SU-DHL-6 (cell line): ENCODE data around the gene ZNF345.

Source experiments
- H2AFZ ChIP-seq: fragments of 200-600 bp; sonication (generic); 2 replicates; pipeline ENCODE4 v1.6.1; 2014; ENCODE audit warnings: low read depth, mild to moderate bottlenecking, moderate library complexity, mixed read lengths, antibody characterized with exemption, low read length; ENCODE audit not compliant: severe bottlenecking
- H3F3A ChIP-seq: fragments of 200-600 bp; shearing (Covaris generic); 2 replicates; pipeline ENCODE4 v1.6.0; 2016; ENCODE audit warnings: antibody characterized with exemption, mild to moderate bottlenecking; ENCODE audit not compliant: insufficient read depth
- H3K27ac ChIP-seq: fragments of 200-600 bp; sonication (generic); 2 replicates; pipeline ENCODE4 v1.5.1; 2016; ENCODE audit warnings: low read depth, mild to moderate bottlenecking, low read length, moderate library complexity, mixed read lengths
- H3K27me3 ChIP-seq: fragments of 200-600 bp; sonication (generic), shearing (Covaris generic); 2 replicates; pipeline ENCODE4 v1.6.0; 2014; ENCODE audit warnings: mild to moderate bottlenecking, low read length
- H3K36me3 ChIP-seq: fragments of 200-600 bp; sonication (generic); 2 replicates; pipeline ENCODE4 v1.6.1; 2014; ENCODE audit warnings: mild to moderate bottlenecking, low read length, mixed read lengths
- H3K4me2 ChIP-seq: fragments of 300-600, 200-600 bp; shearing (Covaris generic), sonication (generic); 2 replicates; pipeline ENCODE4 v1.6.0; 2014; ENCODE audit warnings: low read length, low read depth, mild to moderate bottlenecking; ENCODE audit not compliant: poor library complexity, severe bottlenecking
- H3K4me3 ChIP-seq: fragments of 200-600 bp; sonication (generic); 2 replicates; pipeline ENCODE4 v1.5.1; 2014; ENCODE audit warnings: antibody characterized with exemption, low read length, mild to moderate bottlenecking, mixed read lengths; ENCODE audit not compliant: insufficient read depth, poor library complexity, severe bottlenecking
- H3K79me2 ChIP-seq: fragments of 200-600 bp; sonication (generic); 2 replicates; pipeline ENCODE4 v1.6.1; 2014; ENCODE audit warnings: mild to moderate bottlenecking, low read length, moderate library complexity; ENCODE audit not compliant: insufficient read depth
- H3K9ac ChIP-seq: fragments of 200-600 bp; sonication (generic); 2 replicates; pipeline ENCODE4 v1.7.0; 2014; ENCODE audit warnings: mild to moderate bottlenecking, low read length
- H3K9me2 ChIP-seq: fragments of 200-600 bp; sonication (generic); replicated peaks from 2 replicates; pipeline ENCODE4 v1.6.1; 2014; ENCODE audit warnings: low read length; ENCODE audit not compliant: insufficient read depth
- H3K9me3 ChIP-seq: fragments of 200-600 bp; sonication (generic); 2 replicates; pipeline ENCODE4 v1.6.1; 2014; ENCODE audit warnings: low read length, mixed read lengths; ENCODE audit not compliant: insufficient read depth
- H4K20me1 ChIP-seq: fragments of 200-600 bp; sonication (generic); 2 replicates; pipeline ENCODE4 v1.6.1; 2014; ENCODE audit warnings: low read depth, mild to moderate bottlenecking, antibody characterized with exemption, low read length, moderate library complexity, mixed read lengths
- EZH2phosphoT487 ChIP-seq: fragments of 200-600 bp; sonication (generic), shearing (Covaris generic); conservative IDR thresholded peaks from 2 replicates; pipeline ENCODE4 v1.6.1; 2018; ENCODE audit warnings: mild to moderate bottlenecking, antibody characterized with exemption, low read length, moderate library complexity, mixed read lengths
- TF ChIP-seq, protein P1 (sequence below): fragments of 200-600 bp; sonication (generic); IDR thresholded peaks from one replicate; pipeline ENCODE4 v1.5.1; 2017; ENCODE audit warnings: antibody characterized with exemption, mild to moderate bottlenecking, low read length, moderate library complexity; ENCODE audit not compliant: insufficient read depth, poor library complexity, severe bottlenecking

ZNF345 gene

DNA sequence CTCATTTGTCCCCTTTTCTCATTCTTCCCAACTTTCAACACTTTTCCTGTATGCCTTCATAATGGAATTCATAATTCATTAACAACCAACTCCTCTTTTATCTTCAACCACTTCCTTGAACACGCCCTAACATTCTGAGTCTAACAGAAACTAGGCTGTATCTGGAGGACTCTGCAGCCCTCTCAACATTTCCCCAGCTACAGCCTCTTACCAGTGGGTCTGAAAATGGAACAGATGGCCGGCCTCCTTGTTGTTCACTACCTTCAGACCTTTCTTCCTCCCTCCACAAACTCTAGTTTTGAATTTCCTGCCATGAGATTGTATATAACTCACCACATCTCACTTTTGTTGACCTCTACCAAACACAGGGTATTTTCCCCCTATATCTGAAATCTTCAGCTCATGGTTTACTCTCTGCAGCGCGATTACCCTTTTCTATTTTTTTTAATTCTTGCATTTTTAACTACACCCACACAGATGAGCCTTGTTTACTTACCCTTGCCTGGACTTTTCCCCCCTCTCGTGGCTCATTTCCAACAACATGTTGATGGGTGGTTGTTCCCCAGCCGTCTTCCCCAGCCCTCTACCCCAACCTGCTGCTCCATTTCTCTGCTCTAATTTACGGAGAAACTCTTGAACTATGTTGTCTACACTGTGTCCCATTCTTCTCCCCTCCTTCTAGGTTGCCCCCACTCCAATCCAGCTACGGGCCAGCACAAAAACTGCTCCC is 13.3 kb upstream of the ZNF345 start:
- H3K36me3 ChIP-seq = peaks cover 21% of the 10 kb centered on the region
- H3K9me3 ChIP-seq = peaks cover 16% of the 10 kb centered on the region
- peaks cover 5% of the 10 kb centered on the region; the same call in 1 of the 2 replicates for H3K79me2 ChIP-seq
- TF ChIP-seq, protein P1, sequence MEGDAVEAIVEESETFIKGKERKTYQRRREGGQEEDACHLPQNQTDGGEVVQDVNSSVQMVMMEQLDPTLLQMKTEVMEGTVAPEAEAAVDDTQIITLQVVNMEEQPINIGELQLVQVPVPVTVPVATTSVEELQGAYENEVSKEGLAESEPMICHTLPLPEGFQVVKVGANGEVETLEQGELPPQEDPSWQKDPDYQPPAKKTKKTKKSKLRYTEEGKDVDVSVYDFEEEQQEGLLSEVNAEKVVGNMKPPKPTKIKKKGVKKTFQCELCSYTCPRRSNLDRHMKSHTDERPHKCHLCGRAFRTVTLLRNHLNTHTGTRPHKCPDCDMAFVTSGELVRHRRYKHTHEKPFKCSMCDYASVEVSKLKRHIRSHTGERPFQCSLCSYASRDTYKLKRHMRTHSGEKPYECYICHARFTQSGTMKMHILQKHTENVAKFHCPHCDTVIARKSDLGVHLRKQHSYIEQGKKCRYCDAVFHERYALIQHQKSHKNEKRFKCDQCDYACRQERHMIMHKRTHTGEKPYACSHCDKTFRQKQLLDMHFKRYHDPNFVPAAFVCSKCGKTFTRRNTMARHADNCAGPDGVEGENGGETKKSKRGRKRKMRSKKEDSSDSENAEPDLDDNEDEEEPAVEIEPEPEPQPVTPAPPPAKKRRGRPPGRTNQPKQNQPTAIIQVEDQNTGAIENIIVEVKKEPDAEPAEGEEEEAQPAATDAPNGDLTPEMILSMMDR = no peak
- no peak for TF ChIP-seq EZH2phosphoT487
- peak overlapping the region; percentile 86 for H2AFZ ChIP-seq
- peak overlapping the region; percentile 66 for H3K4me2 ChIP-seq
- H3K4me3 ChIP-seq = peak overlapping the region; percentile 73
- no peaks in the 10 kb centered on the region for H3F3A ChIP-seq
- H3K9ac ChIP-seq = peak overlapping the region; percentile 64
- no peaks in the 10 kb centered on the region for H3K27me3 ChIP-seq
- H3K9me2 ChIP-seq = no peaks in the 10 kb centered on the region
- no peak overlapping the region for H3K27ac ChIP-seq
- no peaks in the 10 kb centered on the region for H4K20me1 ChIP-seq

GRCh38 chr19:36837906-36838783 is 12.5 kb upstream of the ZNF345 start, which contains the start of gene ZNF790:
ZNF790 (minus strand) TSS chr19:36838387; CDS start chr19:36825619, 12,768 bp downstream.
- Histone ChIP-seq H3K79me2 (no peaks in the 10 kb centered on the region; the same call in 1 of the 2 replicates), H4K20me1 (no peaks in the 10 kb centered on the region), H3K9me3 (peaks cover 12% of the 10 kb centered on the region; the same call in 1 of the 2 replicates), H3K4me2 (peak within 1 kb of the TSS; percentile 66), H3K27me3 (no peaks in the 10 kb centered on the region), H2AFZ (peak within 1 kb of the TSS; percentile 86), H3K36me3 (peaks cover 15% of the 10 kb centered on the region), H3K27ac (peak within 1 kb of the TSS; percentile 58), H3K9me2 (no peaks in the 10 kb centered on the region), H3K9ac (peak within 1 kb of the TSS; percentile 64), H3K4me3 (peak within 1 kb of the TSS; percentile 73), H3F3A (no peaks in the 10 kb centered on the region)
- TF ChIP-seq EZH2phosphoT487 = no peak
- TF ChIP-seq, protein P1 = no peak

- peak overlapping the region; percentile 64 for H3K9ac ChIP-seq
Measured at GRCh38 chr19:36838784-36839324, 11.8 kb upstream of the ZNF345 start.

More at GRCh38 chr19:36838784-36839324, 11.8 kb upstream of the ZNF345 start:
- Histone ChIP-seq H3F3A (no peaks in the 10 kb centered on the region), H3K4me2 (peak overlapping the region; percentile 66), H3K9me2 (no peaks in the 10 kb centered on the region), H3K4me3 (peak overlapping the region; percentile 73), H3K36me3 (peaks cover 9% of the 10 kb centered on the region), H3K27me3 (no peaks in the 10 kb centered on the region), H3K9me3 (0 out of 2 replicates have a peak, but pooled peaks cover 6% of the 10 kb centered on the region), H3K79me2 (no peaks in the 10 kb centered on the region; the same call in 1 of the 2 replicates), H2AFZ (peak overlapping the region; percentile 86), H4K20me1 (no peaks in the 10 kb centered on the region), H3K27ac (no peak overlapping the region)
- TF ChIP-seq, protein P1 = no peak
- TF ChIP-seq EZH2phosphoT487 = no peak
